Loucy (cell line): Measurements from ENCODE around the gene NEXN.

Source experiments
- H2AFZ ChIP-seq: fragments of 200-600 bp; sonication (generic); 2 replicates; pipeline ENCODE4 v1.6.0; 2016; ENCODE audit warnings: antibody characterized with exemption, mild to moderate bottlenecking, low read length, moderate library complexity
- H3F3A ChIP-seq: fragments of 200-600 bp; 2 replicates; pipeline ENCODE4 v1.6.0; 2016; ENCODE audit warnings: antibody characterized with exemption, low read depth, mild to moderate bottlenecking
- H3K27me3 ChIP-seq: fragments of 200-600 bp; sonication (generic); 2 replicates; pipeline ENCODE4 v1.6.1; 2014; ENCODE audit warnings: low read length, mild to moderate bottlenecking; ENCODE audit not compliant: insufficient read depth, poor library complexity, severe bottlenecking
- H3K36me3 ChIP-seq: fragments of 200-600 bp; sonication (generic); 2 replicates; pipeline ENCODE4 v1.6.1; 2016; ENCODE audit warnings: low read length; ENCODE audit not compliant: insufficient read depth
- H3K4me1 ChIP-seq: fragments of 200-600 bp; sonication (generic); 2 replicates; pipeline ENCODE4 v1.5.1; 2014; ENCODE audit warnings: low read length, mild to moderate bottlenecking; ENCODE audit not compliant: insufficient read depth, poor library complexity, severe bottlenecking
- H3K4me2 ChIP-seq: fragments of 200-600 bp; sonication (generic); 2 replicates; pipeline ENCODE4 v1.6.0; 2014; ENCODE audit warnings: antibody characterized with exemption, low read length, low read depth, mild to moderate bottlenecking; ENCODE audit not compliant: poor library complexity, severe bottlenecking
- H3K4me3 ChIP-seq: fragments of 200-600 bp; sonication (generic); 2 replicates; pipeline ENCODE4 v1.5.1; 2014; ENCODE audit warnings: low read length, mild to moderate bottlenecking, mixed read lengths; ENCODE audit not compliant: poor library complexity, severe bottlenecking
- H3K79me2 ChIP-seq: fragments of 200-600 bp; sonication (generic); 2 replicates; pipeline ENCODE4 v1.6.1; 2014; ENCODE audit warnings: low read length; ENCODE audit not compliant: insufficient read depth
- H3K9ac ChIP-seq: fragments of 200-600 bp; sonication (generic); 2 replicates; pipeline ENCODE4 v1.6.0; 2014; ENCODE audit warnings: mild to moderate bottlenecking, low read depth, low read length, moderate library complexity; ENCODE audit not compliant: poor library complexity, severe bottlenecking
- H3K9me2 ChIP-seq: fragments of 200-600 bp; sonication (generic); replicated peaks from 2 replicates; pipeline ENCODE4 v1.6.1; 2016; ENCODE audit warnings: low read depth, low read length, mixed read lengths
- H3K9me3 ChIP-seq: fragments of 200-600 bp; sonication (generic); 2 replicates; pipeline ENCODE4 v1.6.1; 2014; ENCODE audit warnings: mild to moderate bottlenecking, antibody characterized with exemption, low read length, low read depth; ENCODE audit not compliant: insufficient read depth
- H4K20me1 ChIP-seq: fragments of 200-600 bp; sonication (generic); 2 replicates; pipeline ENCODE4 v1.6.0; 2014; ENCODE audit warnings: antibody characterized with exemption, low read length, mild to moderate bottlenecking; ENCODE audit not compliant: insufficient read depth, poor library complexity, severe bottlenecking
- EZH2phosphoT487 ChIP-seq: fragments of 200-600 bp; IDR thresholded peaks from 2 replicates; pipeline ENCODE4 v1.6.1; 2018; ENCODE audit warnings: antibody characterized with exemption, mild to moderate bottlenecking, moderate library complexity, borderline replicate concordance
- TF ChIP-seq, protein P1 (sequence below): fragments of 200-600 bp; sonication (generic); conservative IDR thresholded peaks from 2 replicates; pipeline ENCODE4 v1.5.1; 2014; ENCODE audit warnings: mild to moderate bottlenecking, antibody characterized with exemption, low read length

The NEXN gene

DNA sequence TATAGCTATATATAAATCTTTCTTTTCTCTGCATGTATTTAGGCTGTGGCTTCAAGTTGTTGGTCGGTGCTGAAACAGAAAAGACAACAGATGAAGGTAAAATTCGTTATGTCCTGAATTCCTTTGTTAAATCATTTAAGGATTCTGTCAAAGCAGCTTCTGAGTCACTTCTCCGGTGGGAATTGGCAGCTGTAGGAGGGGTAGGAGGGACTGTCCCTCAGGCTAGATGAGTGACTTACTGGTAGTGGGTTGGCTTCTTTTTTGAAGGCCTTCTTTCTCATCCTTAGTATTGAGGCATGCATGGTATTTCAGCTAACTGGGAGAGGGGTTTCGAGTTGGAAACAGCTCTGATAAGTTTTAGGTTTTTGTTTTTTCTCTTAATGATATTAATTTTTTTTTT is 22.1 kb upstream of the NEXN start:
- peaks cover 14% of the 10 kb centered on the region; the same call in 1 of the 2 replicates for H3K36me3 ChIP-seq
- H3K4me1 ChIP-seq: no peaks in the 10 kb centered on the region

DNA sequence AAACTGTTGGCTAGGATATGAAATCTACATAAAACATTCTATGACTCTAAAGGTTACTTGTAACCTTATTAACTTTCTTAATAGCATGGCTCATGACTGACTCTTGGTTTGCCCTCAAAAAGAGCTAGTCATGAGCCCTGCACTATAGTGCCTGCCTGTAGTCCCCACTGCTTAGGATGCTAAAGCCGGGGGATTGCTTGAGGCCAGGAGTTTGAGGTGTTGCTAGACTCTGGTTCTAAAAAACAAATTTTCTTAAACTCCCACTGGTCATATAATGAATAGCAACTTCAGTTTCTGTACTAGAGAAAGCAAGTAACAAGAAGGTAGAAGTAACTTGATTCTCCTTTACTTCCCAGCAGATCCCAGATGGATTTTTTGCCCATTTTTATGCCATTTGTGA is 15.8 kb upstream of the NEXN start:
- Histone ChIP-seq H3K4me3 (no peak overlapping the region), H3K4me1 (no peaks in the 10 kb centered on the region), H3K9ac (no peak overlapping the region), H3K9me2 (no peaks in the 10 kb centered on the region), H3F3A (no peaks in the 10 kb centered on the region), H3K4me2 (no peak overlapping the region), H3K27me3 (no peaks in the 10 kb centered on the region), H3K9me3 (no peaks in the 10 kb centered on the region), H3K36me3 (peaks cover 11% of the 10 kb centered on the region; the same call in 1 of the 2 replicates), H3K79me2 (no peaks in the 10 kb centered on the region), H4K20me1 (no peaks in the 10 kb centered on the region), H2AFZ (no peak overlapping the region)
- no peak for TF ChIP-seq EZH2phosphoT487
- TF ChIP-seq, protein P1, sequence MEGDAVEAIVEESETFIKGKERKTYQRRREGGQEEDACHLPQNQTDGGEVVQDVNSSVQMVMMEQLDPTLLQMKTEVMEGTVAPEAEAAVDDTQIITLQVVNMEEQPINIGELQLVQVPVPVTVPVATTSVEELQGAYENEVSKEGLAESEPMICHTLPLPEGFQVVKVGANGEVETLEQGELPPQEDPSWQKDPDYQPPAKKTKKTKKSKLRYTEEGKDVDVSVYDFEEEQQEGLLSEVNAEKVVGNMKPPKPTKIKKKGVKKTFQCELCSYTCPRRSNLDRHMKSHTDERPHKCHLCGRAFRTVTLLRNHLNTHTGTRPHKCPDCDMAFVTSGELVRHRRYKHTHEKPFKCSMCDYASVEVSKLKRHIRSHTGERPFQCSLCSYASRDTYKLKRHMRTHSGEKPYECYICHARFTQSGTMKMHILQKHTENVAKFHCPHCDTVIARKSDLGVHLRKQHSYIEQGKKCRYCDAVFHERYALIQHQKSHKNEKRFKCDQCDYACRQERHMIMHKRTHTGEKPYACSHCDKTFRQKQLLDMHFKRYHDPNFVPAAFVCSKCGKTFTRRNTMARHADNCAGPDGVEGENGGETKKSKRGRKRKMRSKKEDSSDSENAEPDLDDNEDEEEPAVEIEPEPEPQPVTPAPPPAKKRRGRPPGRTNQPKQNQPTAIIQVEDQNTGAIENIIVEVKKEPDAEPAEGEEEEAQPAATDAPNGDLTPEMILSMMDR: no peak; the same call in 1 of the 2 replicates

More for the DNA sequence above, 22.1 kb upstream of the NEXN start:
- H3K79me2 ChIP-seq: no peaks in the 10 kb centered on the region
- no peak overlapping the region for H2AFZ ChIP-seq
- no peaks in the 10 kb centered on the region for H4K20me1 ChIP-seq
- no peak overlapping the region for H3K9ac ChIP-seq
- no peak for TF ChIP-seq EZH2phosphoT487
- TF ChIP-seq, protein P1: no peak
- H3K9me3 ChIP-seq: no peaks in the 10 kb centered on the region
- H3F3A ChIP-seq: no peaks in the 10 kb centered on the region
- H3K4me3 ChIP-seq: no peak overlapping the region
- no peak overlapping the region for H3K4me2 ChIP-seq
- no peaks in the 10 kb centered on the region for H3K9me2 ChIP-seq
- no peaks in the 10 kb centered on the region for H3K27me3 ChIP-seq

DNA sequence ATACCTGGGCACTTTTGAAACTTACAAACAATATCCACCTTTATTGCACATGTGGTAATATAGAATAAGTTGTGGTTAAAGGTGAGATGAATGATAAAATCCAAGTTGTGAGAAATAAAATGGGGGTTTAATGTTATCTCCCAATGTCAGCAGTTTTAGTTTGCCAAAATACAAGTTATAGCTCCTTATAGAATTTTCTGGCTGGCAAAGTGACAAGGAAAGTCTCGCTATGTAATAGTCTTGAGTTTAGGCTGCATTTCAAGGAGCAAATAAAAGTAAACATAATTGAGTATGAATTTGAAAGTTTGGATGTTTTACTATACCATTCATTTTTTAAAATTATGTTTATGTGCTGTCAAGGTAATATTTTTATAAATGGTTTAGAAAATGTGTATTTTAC is 15.0 kb upstream of the NEXN start:
- Histone ChIP-seq H2AFZ (no peak overlapping the region), H3K9me3 (no peaks in the 10 kb centered on the region), H3K36me3 (peaks cover 7% of the 10 kb centered on the region; the same call in 1 of the 2 replicates), H3K9ac (no peak overlapping the region), H3K9me2 (no peaks in the 10 kb centered on the region), H3F3A (no peaks in the 10 kb centered on the region), H4K20me1 (no peaks in the 10 kb centered on the region), H3K4me1 (no peaks in the 10 kb centered on the region), H3K27me3 (no peaks in the 10 kb centered on the region), H3K79me2 (no peaks in the 10 kb centered on the region), H3K4me2 (no peak overlapping the region), H3K4me3 (no peak overlapping the region)
- TF ChIP-seq, protein P1: no peak
- TF ChIP-seq EZH2phosphoT487: no peak
